Subcutaneous abdominal adipose tissue (tissue), 5 donors: ENCODE results near the gene LHFPL3.

Experiments
- H3K27ac ChIP-seq: one replicate; pipeline ENCODE4 v1.7.0; 2013; ENCODE audit warnings: low read depth, mild to moderate bottlenecking, inconsistent platforms, low read length, moderate library complexity
- H3K27me3 ChIP-seq, 5 donors: one replicate each; pipeline ENCODE4 v1.7.0; 2013; ENCODE audit warnings: low read length in 5 of 5, inconsistent platforms in 1 of 5; ENCODE audit not compliant: control insufficient read depth in 5 of 5, insufficient read depth in 4 of 5
- H3K36me3 ChIP-seq, 5 donors: one replicate each; pipeline ENCODE4 v1.7.0; 2013; ENCODE audit warnings: low read length in 5 of 5; ENCODE audit not compliant: control insufficient read depth in 5 of 5, insufficient read depth in 5 of 5
- H3K4me1 ChIP-seq, 5 donors: one replicate each; pipeline ENCODE4 v1.7.0; 2013; ENCODE audit warnings: low read length in 5 of 5, mild to moderate bottlenecking in 3 of 5, moderate library complexity in 1 of 5; ENCODE audit not compliant: control insufficient read depth in 5 of 5, insufficient read depth in 5 of 5
- H3K4me3 ChIP-seq, 5 donors: one replicate each; pipeline ENCODE4 v1.7.0; 2013; ENCODE audit warnings: low read length in 5 of 5, low read depth in 1 of 5
- H3K9ac ChIP-seq, 5 donors: one replicate each; pipeline ENCODE4 v1.7.0; 2013; ENCODE audit warnings: low read length in 5 of 5, mild to moderate bottlenecking in 4 of 5, moderate library complexity in 3 of 5
- H3K9me3 ChIP-seq, 5 donors: one replicate each; pipeline ENCODE4 v1.7.0; 2013; ENCODE audit warnings: low read length in 5 of 5; ENCODE audit not compliant: control insufficient read depth in 5 of 5
- donor health status: healthy.
- donor health status: healthy.
- donor health status: healthy.
- donor health status: healthy.
- donor health status: healthy.

The LHFPL3 gene

DNA sequence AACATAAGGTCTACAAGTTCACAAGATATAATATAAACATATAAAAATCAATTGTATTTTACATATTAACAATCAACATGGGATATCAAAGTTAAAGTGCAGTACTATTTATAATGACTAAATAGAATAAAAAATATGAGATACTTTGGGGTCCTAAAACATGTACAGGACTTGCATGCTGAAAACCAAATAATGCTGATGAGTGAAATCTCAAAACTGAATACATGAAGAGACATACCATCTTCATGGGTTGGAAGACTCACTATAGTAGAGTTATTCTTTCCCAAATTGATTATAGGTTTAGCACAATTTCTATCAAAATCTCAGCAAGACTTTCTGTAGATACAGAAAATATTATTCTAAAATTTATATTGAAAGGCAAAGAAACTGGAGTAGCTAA lies 181.5 kb downstream of the LHFPL3 start:
- Histone ChIP-seq H3K9me3 (peaks cover 0 to 4% (median 0%) of the 10 kb centered on the region in 5 donors), H3K27ac (no peak overlapping the region), H3K4me3 (no peak overlapping the region), H3K4me1 (no peaks in the 10 kb centered on the region), H3K9ac (no peak overlapping the region), H3K27me3 (no peaks in the 10 kb centered on the region), H3K36me3 (no peaks in the 10 kb centered on the region)

- no peak overlapping the region for H3K9ac ChIP-seq
- peaks cover 0 to 2% (median 0%) of the 10 kb centered on the region in 5 donors for H3K9me3 ChIP-seq
- H3K4me3 ChIP-seq, result no peak overlapping the region
- no peak overlapping the region for H3K27ac ChIP-seq
- H3K4me1 ChIP-seq, result no peaks in the 10 kb centered on the region
- H3K36me3 ChIP-seq, result no peaks in the 10 kb centered on the region
- H3K27me3 ChIP-seq, result no peaks in the 10 kb centered on the region
These were observed 196.4 kb downstream of the LHFPL3 start for GRCh38 chr7:104524853-104525252.

DNA sequence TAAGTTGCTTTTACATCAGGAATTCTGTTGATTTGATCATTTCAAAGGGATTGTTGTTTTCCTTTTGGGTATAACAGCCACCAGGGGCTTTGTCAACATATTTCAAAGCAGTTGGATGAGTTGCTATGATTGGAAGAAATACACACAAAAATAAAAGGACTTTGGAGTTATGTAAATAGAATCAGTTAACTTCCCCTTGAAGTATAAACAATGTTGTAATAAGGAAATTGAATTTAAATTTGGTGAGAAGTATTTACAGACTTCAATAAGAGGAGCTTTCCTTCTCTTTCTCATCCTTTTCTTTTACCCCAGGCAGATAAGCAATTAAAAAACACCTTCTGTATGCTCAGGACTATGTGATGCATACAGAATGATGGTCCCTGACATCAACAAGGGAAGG lies 199.7 kb downstream of the LHFPL3 start:
- Histone ChIP-seq H3K9ac (no peak overlapping the region), H3K27ac (no peak overlapping the region), H3K36me3 (no peaks in the 10 kb centered on the region), H3K9me3 (peaks cover 0 to 5% (median 0%) of the 10 kb centered on the region in 5 donors), H3K4me1 (no peaks in the 10 kb centered on the region), H3K27me3 (no peaks in the 10 kb centered on the region), H3K4me3 (no peak overlapping the region)

GRCh38 chr7:104529567-104529966 lies 201.2 kb downstream of the LHFPL3 start:
- Histone ChIP-seq H3K36me3 (no peaks in the 10 kb centered on the region), H3K4me1 (no peaks in the 10 kb centered on the region), H3K27ac (no peak overlapping the region), H3K4me3 (no peak overlapping the region), H3K9ac (no peak overlapping the region), H3K27me3 (no peaks in the 10 kb centered on the region), H3K9me3 (peaks cover 0 to 5% (median 0%) of the 10 kb centered on the region in 5 donors)

DNA sequence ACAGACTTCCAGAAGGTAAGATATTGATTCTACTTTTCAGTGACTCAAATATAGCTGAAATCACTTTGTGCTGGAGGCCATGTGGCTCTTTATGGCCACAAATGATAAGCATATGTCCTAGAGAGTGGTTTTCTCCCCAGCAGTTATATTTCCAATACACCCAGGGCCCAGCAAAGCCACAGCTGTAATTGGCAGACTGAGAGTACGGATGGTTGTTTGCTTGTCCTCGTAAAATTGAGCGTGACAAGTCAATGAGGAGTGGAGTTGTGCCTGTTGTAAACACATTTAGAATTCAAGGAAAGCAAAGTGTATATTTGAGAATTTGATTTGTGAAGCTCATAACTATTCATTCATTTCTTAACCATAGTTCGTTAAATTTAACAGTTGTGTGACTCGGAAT lies 201.8 kb downstream of the LHFPL3 start:
- H3K9ac ChIP-seq, result no peak overlapping the region
- H3K9me3 ChIP-seq, result peaks cover 0 to 5% (median 0%) of the 10 kb centered on the region in 5 donors
- no peak overlapping the region for H3K27ac ChIP-seq
- no peak overlapping the region for H3K4me3 ChIP-seq
- no peaks in the 10 kb centered on the region for H3K4me1 ChIP-seq
- no peaks in the 10 kb centered on the region for H3K36me3 ChIP-seq
- H3K27me3 ChIP-seq, result no peaks in the 10 kb centered on the region

DNA sequence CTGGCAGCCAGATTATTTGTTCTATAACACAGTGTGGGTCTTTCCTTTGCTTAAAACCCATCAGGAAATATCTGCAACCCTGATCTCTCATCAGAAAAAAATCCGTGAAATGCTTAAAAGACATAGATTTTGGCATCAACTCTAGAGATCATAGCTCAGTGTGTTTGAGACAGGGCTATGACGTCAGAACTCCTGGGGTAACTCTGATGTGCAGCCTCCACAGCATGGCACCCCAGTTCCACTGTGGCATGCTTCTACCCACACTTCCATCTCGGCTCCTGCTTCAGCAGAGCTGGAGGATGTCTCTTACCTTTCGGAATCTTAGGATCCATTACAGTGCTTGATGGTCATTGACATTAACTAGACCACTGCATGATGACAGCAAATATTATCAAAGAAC lies 205.7 kb downstream of the LHFPL3 start:
- H3K36me3 ChIP-seq, result no peaks in the 10 kb centered on the region
- no peaks in the 10 kb centered on the region for H3K27me3 ChIP-seq
- H3K4me3 ChIP-seq, result no peak overlapping the region
- peaks cover 0 to 5% (median 0%) of the 10 kb centered on the region in 5 donors for H3K9me3 ChIP-seq
- H3K27ac ChIP-seq, result no peak overlapping the region
- no peaks in the 10 kb centered on the region for H3K4me1 ChIP-seq
- H3K9ac ChIP-seq, result no peak overlapping the region

DNA sequence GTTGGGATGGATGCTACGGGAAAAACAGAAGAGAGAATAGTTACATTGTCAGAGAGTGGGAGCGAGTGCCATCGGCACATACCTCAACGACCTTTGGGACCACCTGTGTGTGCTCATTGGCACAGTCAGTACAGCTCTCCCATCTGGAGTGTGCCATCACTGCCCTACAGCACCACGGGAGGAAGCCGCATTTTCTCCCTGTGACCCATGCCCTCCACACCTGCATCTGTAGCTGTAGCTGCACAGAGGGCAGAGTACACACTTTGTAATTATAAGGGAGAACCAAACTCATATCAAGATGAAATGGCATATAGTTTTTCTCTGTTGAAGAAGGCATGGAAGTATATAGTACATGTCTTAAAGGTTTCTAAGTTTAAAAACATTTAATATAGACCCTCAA lies 207.4 kb downstream of the LHFPL3 start:
- Histone ChIP-seq H3K4me3 (no peak overlapping the region), H3K9me3 (peaks cover 0 to 5% (median 0%) of the 10 kb centered on the region in 5 donors), H3K36me3 (no peaks in the 10 kb centered on the region), H3K27me3 (no peaks in the 10 kb centered on the region), H3K4me1 (no peaks in the 10 kb centered on the region), H3K9ac (no peak overlapping the region), H3K27ac (no peak overlapping the region)

- no peaks in the 10 kb centered on the region for H3K4me1 ChIP-seq
- H3K9me3 ChIP-seq, result no peaks in the 10 kb centered on the region
- no peak overlapping the region for H3K9ac ChIP-seq
- no peak overlapping the region for H3K27ac ChIP-seq
- no peaks in the 10 kb centered on the region for H3K36me3 ChIP-seq
- H3K27me3 ChIP-seq, result no peaks in the 10 kb centered on the region
- H3K4me3 ChIP-seq, result no peak overlapping the region
These were observed 208.6 kb downstream of the LHFPL3 start for GRCh38 chr7:104536956-104537355.

DNA sequence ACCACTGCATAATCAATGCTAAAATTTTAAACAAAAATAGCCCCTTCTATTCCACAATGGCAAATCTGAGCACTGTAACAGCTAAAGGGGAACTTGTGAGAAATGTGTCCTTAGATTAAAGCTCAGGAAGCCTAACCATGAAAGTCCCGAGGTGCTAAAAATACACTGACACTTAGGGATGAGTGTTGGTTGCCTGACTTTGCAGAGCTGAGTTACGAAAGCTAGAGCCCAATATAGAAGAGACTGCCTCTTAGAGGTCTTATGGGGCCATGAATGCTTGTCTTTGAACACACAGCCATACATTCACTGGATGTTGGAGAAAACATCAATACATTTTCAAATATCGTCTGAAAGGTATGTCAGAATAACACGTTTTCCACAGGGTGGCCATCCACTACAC lies 209.7 kb downstream of the LHFPL3 start:
- Histone ChIP-seq H3K9ac (no peak overlapping the region), H3K9me3 (no peaks in the 10 kb centered on the region), H3K27me3 (no peaks in the 10 kb centered on the region), H3K27ac (no peak overlapping the region), H3K36me3 (no peaks in the 10 kb centered on the region), H3K4me1 (no peaks in the 10 kb centered on the region), H3K4me3 (no peak overlapping the region)

GRCh38 chr7:104541897-104542296 lies 213.5 kb downstream of the LHFPL3 start:
- Histone ChIP-seq H3K4me1 (no peaks in the 10 kb centered on the region), H3K27ac (no peak overlapping the region), H3K9ac (no peak overlapping the region), H3K27me3 (no peaks in the 10 kb centered on the region), H3K9me3 (no peaks in the 10 kb centered on the region), H3K36me3 (no peaks in the 10 kb centered on the region), H3K4me3 (no peak overlapping the region)

DNA sequence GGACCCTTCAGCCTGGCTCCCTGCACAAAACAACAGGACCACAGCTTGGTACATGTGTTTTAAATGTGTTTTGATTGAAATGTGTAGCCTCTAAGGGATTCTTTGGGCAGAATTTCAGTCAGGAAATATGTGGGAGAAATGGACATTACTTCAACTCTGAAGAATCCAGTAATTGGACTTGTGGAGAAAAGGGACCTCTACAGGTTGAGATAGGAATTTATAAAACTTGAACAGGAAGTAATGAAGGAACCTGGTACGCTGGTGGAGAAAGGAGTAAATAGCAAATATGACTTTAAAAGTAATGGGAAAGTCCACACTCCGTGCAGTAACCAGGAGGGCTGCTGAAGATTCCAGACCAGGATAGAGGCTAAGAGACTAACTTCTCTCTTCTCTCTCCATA lies 220.5 kb downstream of the LHFPL3 start:
- Histone ChIP-seq H3K4me1 (peaks cover 3 to 38% (median 17%) of the 10 kb centered on the region in 5 donors), H3K9me3 (no peaks in the 10 kb centered on the region), H3K36me3 (no peaks in the 10 kb centered on the region), H3K4me3 (no peak overlapping the region), H3K27ac (no peak overlapping the region), H3K27me3 (no peaks in the 10 kb centered on the region), H3K9ac (no peak overlapping the region)
